Retinal pigment epithelial cell (primary cell): ENCODE results near the gene FAM131A.
A peak's percentile ranks its signal among the peaks of the same experiment; 100 is the strongest.
"Not testable (repeated sequence)": the region's sequence is repeated elsewhere in the genome, so short reads cannot be mapped to it uniquely, and the experiment has no call there.

ENCODE experiments used
- DNase-seq: peaks from one replicate; pipeline ENCODE4 v3.0.0-alpha.2; 2010; ENCODE audit warnings: low read depth
- H3K4me3 ChIP-seq: 2 replicates; pipeline ENCODE4 v1.5.1; 2011; ENCODE audit warnings: mild to moderate bottlenecking, low read length, control low read depth, moderate library complexity
- CTCF ChIP-seq: conservative IDR thresholded peaks from 2 replicates; pipeline ENCODE4 v1.5.1; 2011; ENCODE audit warnings: low read depth, low read length, control low read depth, inconsistent platforms

Gene FAM131A

GRCh38 chr3:184339001-184339400, 1.6 kb downstream of the FAM131A start:
- DNase-seq: no peak
- peak overlapping the region; percentile 42 for H3K4me3 ChIP-seq
- no peak for TF ChIP-seq CTCF

GRCh38 chr3:184339451-184340135, 2.2 kb downstream of the FAM131A start:
- H3K4me3 ChIP-seq, DNase-seq: not testable (repeated sequence)

- H3K4me3 ChIP-seq: no peak overlapping the region
- no peak for DNase-seq
- TF ChIP-seq CTCF: no peak
These were observed 4.5 kb downstream of the FAM131A start for GRCh38 chr3:184341925-184342324.

- TF ChIP-seq CTCF: no peak
- DNase-seq: no peak
These were observed 5.9 kb downstream of the FAM131A start for GRCh38 chr3:184343200-184343876.

GRCh38 chr3:184344579-184345316, 7.3 kb downstream of the FAM131A start:
- TF ChIP-seq CTCF: no peak
- H3K4me3 ChIP-seq: no peak overlapping the region
- no peak for DNase-seq

More at GRCh38 chr3:184343200-184343876, 5.9 kb downstream of the FAM131A start:
- H3K4me3 ChIP-seq: no peak overlapping the region

GRCh38 chr3:184345317-184346144, 8.1 kb downstream of the FAM131A start:
- TF ChIP-seq CTCF: peak; percentile 69
- H3K4me3 ChIP-seq: no peak overlapping the region
- peak; percentile 58 for DNase-seq
